D341Med (cell line): Measurements from ENCODE around the gene ABHD18.
A peak's percentile ranks its signal among the peaks of the same experiment; 100 is the strongest.
"Not testable (repeated sequence)": the region's sequence is repeated elsewhere in the genome, so short reads cannot be mapped to it uniquely, and the experiment has no call there.

Experiments used
- DNase-seq: peaks from one replicate; pipeline ENCODE4 v3.0.0; 2012; ENCODE audit warnings: low spot score

ABHD18 gene

GRCh38 chr4:127965062-127965802 is at the start of gene ABHD18, which contains the start of gene MFSD8:
TSS of gene ABHD18 (plus strand) at chr4:127965406. CDS start at chr4:127982956, 17,550 bp downstream.
TSS of gene MFSD8 (minus strand) at chr4:127965173. CDS start at chr4:127965133, 40 bp downstream.
- DNase-seq: peak; percentile 95

DNA sequence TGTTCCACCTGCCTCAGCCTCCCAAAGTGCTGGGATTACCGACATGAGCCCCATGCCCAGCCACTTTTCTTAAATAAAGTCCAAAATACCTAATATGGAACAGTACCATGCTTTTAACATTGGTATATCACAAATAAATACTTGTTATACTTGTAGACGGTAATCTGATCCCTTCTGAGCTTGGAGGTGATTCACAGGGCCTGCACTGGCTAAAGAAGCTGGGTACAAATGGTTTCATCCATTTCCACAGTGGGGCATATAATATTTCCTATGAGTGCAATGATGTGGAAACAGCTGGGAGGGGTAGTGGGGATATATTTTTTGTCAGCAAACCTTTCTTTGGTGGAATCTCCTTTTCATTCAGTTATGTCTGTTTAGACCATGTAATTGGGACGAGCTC is 48.7 kb upstream of the ABHD18 start:
- no peak for DNase-seq

- no peak for DNase-seq
These were observed 48.1 kb upstream of the ABHD18 start for GRCh38 chr4:127917151-127917550.

GRCh38 chr4:127920521-127920920 is 44.7 kb upstream of the ABHD18 start:
- DNase-seq: no peak

- DNase-seq: no peak
These were observed 43.0 kb upstream of the ABHD18 start for GRCh38 chr4:127922226-127922625.

- not testable (repeated sequence) for DNase-seq
These were observed 39.5 kb upstream of the ABHD18 start for GRCh38 chr4:127925720-127926119.

DNA sequence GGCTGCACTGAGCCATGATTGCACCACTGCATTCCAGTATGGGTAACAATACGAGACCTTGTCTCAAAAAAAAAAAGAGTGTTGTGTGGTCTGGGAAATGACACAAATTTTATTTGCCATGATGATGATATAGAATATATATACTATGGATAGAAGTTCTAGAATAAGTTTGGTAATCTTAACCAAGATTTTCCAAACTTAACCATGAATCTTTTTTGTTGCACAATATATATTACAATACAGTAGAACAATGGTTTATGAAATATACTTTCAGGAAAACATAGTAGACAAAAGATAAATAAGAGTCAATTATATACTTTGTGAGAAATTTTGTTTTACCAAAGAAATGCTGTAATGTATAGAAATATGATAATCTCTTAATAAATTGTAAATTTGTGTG is 35.0 kb upstream of the ABHD18 start:
- no peak for DNase-seq

DNA sequence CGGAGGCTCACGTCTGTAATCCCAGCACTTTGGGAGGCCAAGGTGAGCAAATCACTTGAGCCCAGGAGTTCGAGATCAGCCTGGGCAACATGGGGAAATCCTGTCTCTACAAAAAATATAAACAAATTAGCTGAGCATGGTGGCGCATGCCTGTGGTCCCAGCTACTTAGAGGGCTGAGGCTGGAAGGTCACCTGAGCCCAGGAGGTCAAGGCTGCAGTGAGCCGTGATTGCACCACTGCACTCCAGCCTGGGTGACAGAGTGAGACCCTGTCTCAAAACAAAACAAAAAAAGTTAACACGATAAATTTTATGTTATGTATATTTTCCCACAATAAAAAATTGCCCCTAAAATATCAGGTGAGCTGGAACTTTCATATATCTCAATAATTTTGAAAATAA is 33.4 kb upstream of the ABHD18 start:
- DNase-seq: not testable (repeated sequence)

- DNase-seq: no peak
These were observed 28.2 kb upstream of the ABHD18 start for GRCh38 chr4:127936974-127937373.

DNA sequence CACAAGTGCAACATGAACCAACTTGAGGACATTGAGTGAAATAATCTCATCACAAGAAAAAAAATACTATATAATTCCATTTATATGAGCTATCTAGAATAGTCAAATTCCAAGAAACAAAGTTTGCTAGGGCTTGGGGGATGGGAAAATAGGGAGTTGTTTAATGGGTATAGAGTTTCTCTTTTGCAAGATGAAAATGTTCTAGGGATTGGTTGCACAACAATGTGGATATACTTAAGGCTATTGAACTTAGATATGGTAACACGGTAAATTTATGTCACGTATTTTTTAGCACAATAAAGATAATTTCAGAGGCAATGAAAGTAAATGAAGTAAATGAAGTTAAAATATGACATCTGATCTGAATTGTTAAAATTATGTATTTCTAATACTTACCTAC is 8.1 kb upstream of the ABHD18 start:
- no peak for DNase-seq

DNA sequence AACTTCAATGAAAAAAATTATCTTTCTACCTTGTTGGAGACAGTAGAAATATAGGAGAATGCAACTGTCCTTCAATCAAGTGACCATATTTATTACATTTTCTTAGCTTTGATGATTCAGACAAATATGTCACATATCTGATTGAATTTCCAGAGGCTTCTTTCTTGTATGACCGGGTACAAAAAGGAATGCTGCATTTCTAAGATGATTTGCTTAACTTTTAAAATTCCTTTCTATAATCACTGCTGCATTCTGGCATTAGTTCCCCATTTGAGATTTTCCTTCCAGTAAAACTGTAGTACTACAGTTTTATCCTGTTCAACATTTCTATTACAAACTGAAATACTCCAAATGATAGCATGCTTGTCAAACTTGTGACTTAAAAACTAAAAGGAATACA is 5.4 kb upstream of the ABHD18 start:
- no peak for DNase-seq

GRCh38 chr4:127963633-127964398 is 1.4 kb upstream of the ABHD18 start:
- DNase-seq: not testable (repeated sequence)

DNA sequence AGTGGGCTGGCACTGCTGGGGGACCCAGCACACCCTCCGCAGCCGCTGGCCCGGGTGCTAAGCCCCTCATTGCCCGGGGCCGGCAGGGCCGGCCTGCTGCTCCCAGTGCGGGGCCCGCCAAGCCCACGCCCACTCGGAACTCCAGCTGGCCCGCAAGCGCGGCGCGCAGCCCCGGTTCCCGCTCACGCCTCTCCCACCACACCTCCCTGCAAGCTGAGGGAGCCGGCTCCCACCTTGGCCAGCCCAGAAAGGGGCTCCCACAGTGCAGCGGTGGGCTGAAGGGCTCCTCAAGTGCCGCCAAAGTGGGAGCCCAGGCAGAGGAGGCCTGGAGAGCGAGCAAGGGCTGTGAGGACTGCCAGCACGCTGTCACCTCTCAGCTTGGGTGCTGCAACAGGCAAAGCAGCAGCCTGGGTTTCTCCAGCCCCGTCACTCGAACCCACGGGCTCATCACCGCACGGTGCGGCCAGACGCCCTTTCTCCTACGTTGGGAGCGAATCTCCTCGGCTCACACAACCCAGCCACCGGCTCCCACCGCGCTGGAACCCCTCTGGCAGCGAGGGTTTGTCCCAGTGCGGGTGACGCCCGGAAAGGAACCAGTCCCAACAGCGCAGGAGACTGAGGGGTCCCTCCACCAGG is 662 bp upstream of the ABHD18 start:
- not testable (repeated sequence) for DNase-seq

DNA sequence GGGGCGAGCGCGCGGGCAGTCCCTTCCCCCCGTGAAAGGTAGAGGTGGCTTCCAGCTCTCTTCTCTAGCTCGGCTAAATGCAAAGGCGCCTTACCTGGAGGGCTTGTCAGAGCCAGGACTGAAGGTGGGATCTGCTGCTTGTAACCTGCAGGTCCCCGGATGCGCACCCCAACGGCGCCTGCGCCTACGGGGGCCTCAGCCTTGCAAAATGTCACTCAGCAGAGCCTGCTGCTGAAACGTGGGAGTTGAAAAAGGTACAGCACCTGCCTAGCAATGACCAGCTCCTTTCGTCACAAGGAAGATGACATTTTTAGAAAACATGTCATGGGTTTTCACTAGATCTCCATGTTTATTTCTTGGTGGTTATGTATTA is 583 bp downstream of the ABHD18 start:
- peak; percentile 77 for DNase-seq

- DNase-seq: no peak
These were observed 2.1 kb downstream of the ABHD18 start for GRCh38 chr4:127967141-127967775.

DNA sequence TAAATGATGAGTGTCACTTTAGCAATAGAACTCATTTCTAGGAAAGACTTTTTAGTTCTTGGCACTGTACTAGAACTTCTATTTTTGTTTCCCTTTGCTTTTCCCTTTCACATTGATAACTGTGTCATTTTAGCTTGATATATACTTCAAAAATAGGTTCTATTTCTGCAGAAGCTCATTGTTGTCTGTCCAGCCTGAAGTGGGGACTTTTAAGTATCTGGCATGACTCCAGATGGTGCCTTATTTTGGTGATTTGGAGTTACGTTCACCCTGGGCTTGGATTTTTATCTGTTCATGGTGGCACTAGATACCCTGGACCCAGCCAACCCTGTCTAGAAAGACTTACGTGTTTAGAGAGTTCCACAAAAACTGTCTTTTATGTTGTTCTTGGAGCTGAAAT is 3.4 kb downstream of the ABHD18 start:
- DNase-seq: no peak

DNA sequence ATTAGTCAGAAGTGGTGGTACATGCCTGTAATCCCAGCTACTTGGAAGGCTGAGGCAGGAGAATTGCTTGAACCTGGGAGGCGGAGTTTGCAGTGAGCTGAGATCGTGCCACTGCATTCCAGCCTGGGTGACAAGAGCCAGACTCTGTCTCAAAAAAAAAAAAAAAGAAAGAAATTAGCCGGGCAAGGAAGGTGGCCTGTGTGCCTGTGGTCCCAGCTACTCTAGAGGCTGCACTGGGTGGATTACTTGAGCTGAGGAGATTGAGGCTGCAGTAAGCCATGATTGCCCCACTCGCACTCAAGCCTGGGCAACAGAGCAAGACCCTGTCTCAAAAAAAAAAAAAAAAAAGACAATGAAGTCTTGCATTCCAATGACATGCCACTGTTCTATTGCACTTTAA is 5.7 kb downstream of the ABHD18 start:
- DNase-seq: not testable (repeated sequence)

DNA sequence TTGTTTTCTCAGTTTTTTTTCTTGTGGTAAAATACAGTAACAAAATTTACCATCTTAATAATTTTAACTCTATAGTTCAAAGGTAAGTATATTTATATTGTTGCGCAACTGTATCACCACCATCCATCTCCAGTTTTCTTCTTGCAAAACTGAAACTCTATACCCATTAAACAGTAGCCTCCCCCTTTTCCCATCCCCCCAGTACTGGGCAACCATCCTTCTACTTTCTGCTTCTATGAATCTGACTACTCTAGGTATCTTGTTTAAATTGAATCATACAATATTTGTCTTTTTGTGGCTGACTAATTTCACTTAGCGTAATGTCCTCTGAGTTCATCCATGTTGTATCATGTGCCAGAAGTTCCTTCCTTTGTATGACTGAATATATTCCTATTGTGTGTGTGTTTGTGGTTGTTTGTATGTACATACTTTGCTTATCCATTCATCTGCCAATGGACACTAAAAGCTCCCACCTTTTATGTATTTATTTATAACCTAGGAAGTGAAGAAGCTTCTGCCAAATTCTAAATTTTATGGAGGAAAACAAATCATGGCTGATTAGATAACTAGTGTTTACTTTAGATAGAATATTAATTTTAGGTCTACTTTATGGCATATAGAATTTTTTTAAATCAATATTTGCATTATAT is 10.0 kb downstream of the ABHD18 start:
- DNase-seq: no peak

GRCh38 chr4:127978930-127979329 is 13.7 kb downstream of the ABHD18 start:
- no peak for DNase-seq

- no peak for DNase-seq
These were observed 17.2 kb downstream of the ABHD18 start for GRCh38 chr4:127982445-127982844.

DNA sequence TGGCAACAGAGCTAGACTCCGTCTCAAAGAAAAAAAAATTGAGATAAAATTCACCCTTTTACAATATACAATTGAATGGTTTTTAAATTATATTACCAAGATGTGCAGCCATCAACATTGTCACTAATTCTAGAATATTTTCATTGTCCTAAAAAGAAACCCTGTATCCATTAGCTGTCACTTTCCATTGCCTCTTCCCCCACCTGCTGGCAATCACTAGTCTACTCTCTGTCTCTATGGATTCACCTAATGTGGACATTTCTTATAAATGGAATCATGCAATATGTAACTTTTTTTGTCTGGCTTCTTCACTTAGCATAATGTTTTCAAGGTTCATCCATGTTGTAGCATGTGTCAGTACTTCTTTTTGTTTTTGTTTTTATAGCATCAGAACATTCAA is 20.8 kb downstream of the ABHD18 start:
- no peak for DNase-seq

- no peak for DNase-seq
These were observed 23.4 kb downstream of the ABHD18 start for GRCh38 chr4:127988638-127989037.
